Measurements from ENCODE around the gene KIAA1671.

DNA sequence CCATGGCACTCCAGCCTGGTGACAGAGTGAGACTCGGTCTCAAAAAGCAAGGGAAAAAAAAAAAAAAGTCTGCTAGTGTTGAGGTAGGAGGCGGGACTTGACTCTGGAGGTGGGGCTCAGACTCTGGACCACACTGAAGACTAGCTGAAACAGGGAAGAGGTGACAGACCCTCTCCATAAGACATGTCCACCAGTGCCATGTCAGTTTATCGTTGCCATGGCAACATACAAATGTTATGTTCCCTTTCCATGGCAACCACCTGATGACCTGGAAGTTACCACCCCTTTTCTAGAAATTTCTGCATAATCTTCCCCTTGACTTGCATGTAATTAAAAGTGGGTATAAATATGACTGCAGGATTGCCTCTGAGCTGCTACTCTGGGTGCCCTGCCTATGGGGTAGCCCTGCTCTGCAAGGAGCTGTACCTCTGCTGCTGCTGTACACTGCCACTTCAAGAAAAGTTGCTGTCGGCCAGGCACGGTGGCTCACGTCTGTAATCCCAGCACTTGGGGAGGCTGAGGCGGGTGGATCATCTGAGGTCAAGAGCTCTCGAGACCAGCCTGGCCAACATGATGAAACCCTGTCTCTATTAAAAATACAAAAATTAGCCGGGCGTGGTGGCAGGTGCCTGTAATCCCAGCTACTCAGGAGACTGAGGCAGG lies 55.1 kb downstream of the KIAA1671 start:
- TF ChIP-seq, protein P1, sequence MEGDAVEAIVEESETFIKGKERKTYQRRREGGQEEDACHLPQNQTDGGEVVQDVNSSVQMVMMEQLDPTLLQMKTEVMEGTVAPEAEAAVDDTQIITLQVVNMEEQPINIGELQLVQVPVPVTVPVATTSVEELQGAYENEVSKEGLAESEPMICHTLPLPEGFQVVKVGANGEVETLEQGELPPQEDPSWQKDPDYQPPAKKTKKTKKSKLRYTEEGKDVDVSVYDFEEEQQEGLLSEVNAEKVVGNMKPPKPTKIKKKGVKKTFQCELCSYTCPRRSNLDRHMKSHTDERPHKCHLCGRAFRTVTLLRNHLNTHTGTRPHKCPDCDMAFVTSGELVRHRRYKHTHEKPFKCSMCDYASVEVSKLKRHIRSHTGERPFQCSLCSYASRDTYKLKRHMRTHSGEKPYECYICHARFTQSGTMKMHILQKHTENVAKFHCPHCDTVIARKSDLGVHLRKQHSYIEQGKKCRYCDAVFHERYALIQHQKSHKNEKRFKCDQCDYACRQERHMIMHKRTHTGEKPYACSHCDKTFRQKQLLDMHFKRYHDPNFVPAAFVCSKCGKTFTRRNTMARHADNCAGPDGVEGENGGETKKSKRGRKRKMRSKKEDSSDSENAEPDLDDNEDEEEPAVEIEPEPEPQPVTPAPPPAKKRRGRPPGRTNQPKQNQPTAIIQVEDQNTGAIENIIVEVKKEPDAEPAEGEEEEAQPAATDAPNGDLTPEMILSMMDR (conservative IDR thresholded peaks at IDR 0.05) = no peak
- TF ChIP-seq ZFX (IDR thresholded peaks at IDR 0.05) = no peak
